Coronary artery (tissue), 2 donors: ENCODE measurements around the gene EAPP.
A peak's percentile ranks its signal among the peaks of the same experiment; 100 is the strongest.
"Not testable (repeated sequence)": the region's sequence is repeated elsewhere in the genome, so short reads cannot be mapped to it uniquely, and the experiment has no call there.

Source experiments
- DNase-seq: peaks from one replicate; pipeline ENCODE4 v3.0.0-alpha.2; 2017; ENCODE audit warnings: low spot score
- H3K27ac ChIP-seq, 2 donors: fragments of 200-600 bp; sonication (generic); one replicate each; pipeline ENCODE4 v1.5.1; 2016 to 2019
- H3K4me3 ChIP-seq: fragments of 200-600 bp; sonication (generic); 2 replicates; pipeline ENCODE4 v1.5.1; 2016; ENCODE audit warnings: mild to moderate bottlenecking, moderate library complexity
- TF ChIP-seq, protein P1 (sequence below): fragments of 200-600 bp; sonication (generic); IDR thresholded peaks from one replicate; pipeline ENCODE4 v1.5.1; 2019; ENCODE audit warnings: antibody characterized with exemption

Gene EAPP

DNA sequence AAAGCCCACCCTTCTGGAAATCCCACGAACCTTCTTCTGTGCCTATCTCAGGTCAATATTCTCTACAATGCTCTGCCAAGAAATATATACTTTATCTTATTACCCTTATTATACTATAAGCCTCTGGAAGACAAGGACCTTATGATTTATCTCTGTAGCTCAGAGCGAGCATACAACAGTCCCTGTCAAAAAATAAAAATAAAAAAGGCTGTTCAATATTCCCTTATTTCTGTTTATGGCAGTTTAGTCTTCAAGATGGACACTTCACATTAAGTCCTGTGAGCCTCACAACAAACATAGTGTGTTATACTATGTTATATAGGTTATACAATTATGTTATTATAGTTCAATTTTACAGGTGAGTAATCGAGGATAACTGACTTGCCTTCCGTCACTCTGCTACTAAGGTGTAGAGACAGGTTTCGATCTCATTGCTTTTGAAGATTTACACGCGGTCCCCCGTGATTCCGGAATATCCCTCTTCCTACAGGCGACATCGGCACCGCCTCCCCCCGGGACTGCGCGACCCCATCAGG, 562 bp downstream of the EAPP start:
- Histone ChIP-seq H3K4me3 (peak overlapping the region; percentile 94), H3K27ac (peak overlapping the region; percentile 94 to 97)
- DNase-seq = no peak
- TF ChIP-seq, protein P1, sequence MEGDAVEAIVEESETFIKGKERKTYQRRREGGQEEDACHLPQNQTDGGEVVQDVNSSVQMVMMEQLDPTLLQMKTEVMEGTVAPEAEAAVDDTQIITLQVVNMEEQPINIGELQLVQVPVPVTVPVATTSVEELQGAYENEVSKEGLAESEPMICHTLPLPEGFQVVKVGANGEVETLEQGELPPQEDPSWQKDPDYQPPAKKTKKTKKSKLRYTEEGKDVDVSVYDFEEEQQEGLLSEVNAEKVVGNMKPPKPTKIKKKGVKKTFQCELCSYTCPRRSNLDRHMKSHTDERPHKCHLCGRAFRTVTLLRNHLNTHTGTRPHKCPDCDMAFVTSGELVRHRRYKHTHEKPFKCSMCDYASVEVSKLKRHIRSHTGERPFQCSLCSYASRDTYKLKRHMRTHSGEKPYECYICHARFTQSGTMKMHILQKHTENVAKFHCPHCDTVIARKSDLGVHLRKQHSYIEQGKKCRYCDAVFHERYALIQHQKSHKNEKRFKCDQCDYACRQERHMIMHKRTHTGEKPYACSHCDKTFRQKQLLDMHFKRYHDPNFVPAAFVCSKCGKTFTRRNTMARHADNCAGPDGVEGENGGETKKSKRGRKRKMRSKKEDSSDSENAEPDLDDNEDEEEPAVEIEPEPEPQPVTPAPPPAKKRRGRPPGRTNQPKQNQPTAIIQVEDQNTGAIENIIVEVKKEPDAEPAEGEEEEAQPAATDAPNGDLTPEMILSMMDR = no peak

DNA sequence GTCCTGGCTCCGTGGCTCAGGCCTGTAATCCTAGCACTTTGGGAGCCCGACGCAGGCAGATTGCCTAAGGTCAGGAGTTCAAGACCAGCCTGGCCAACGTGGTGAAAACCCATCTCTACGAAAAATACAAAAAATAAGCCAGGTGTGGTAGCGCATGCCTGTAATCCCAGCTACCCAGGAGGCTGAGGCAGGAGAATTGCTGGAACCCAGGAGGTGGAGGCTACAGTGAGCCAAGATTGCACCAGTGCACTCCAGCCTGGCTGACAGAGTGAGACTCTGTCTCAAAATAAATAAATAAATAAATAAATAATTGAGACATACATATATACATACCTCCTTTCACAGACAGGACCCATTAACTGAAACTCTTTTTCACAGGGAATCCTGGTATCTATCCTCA, 1.4 kb downstream of the EAPP start:
- Histone ChIP-seq H3K4me3 (peak overlapping the region; percentile 94), H3K27ac (peak overlapping the region in 1 of 2 donors; percentile 94)
- not testable (repeated sequence) for DNase-seq

- TF ChIP-seq, protein P1 = no peak
These were observed 1.9 kb downstream of the EAPP start for GRCh38 chr14:34537677-34538009.

DNA sequence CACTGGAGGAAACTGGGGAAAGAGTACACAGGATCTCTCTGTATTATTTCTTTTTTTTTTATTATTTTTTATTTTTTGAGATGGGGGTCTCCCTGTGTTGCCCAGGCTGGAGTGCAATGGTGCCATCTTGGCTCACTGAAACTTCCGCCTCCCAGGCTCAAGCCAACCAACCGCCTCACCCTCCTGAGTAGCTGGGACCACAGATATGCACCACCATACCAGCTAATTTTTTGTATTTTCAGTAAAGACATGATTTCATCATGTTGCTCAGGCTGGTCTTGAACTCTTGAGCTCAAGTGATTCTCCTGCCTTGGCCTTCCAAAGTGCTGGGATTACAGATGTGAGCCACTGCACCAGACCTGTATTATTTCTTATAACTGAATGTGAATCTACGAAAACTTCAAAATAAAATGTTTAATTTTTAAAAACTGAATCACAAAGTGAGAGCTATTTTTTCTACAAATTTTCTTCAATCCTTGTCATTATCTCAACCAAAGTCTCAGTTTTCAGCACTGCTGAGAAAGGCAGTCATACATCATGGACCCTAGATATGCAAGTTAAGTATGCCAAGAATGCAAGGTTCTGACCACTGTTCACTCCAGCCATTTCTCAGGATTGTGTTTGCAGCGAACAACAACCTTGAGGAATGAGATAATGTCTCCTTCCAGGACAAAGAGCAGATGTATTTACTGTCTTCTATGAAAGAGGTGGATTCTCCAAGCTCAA, 2.4 kb downstream of the EAPP start:
- peak overlapping the region; percentile 12 to 94 for H3K27ac ChIP-seq

More at GRCh38 chr14:34537677-34538009, 1.9 kb downstream of the EAPP start:
- no peak for DNase-seq
- peak overlapping the region; percentile 12 to 94 for H3K27ac ChIP-seq
- peak overlapping the region; percentile 94 for H3K4me3 ChIP-seq

DNA sequence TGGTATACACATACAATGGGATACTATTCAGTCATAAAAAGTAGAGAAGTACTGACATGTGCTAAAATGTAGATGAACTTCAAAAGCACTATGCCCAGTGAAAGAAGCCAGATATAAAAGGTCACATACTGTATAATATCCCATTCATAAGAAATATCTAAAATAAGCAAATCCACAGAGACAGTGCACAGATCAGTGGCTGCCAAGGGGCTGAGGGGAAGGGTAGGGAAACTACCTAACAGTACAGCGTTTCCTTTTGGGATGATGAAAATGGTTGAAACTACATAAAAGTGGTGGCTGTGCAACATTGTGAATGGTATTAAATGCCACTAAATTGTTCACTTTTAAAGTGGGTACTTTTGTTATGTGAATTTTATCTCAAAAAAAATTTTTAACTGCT, 11.9 kb downstream of the EAPP start:
- no peak overlapping the region for H3K4me3 ChIP-seq
- no peak for DNase-seq
- TF ChIP-seq, protein P1 = no peak

More for the DNA sequence above, 2.4 kb downstream of the EAPP start:
- peak overlapping the region; percentile 48 for H3K4me3 ChIP-seq
- no peak for DNase-seq
- TF ChIP-seq, protein P1 = no peak

DNA sequence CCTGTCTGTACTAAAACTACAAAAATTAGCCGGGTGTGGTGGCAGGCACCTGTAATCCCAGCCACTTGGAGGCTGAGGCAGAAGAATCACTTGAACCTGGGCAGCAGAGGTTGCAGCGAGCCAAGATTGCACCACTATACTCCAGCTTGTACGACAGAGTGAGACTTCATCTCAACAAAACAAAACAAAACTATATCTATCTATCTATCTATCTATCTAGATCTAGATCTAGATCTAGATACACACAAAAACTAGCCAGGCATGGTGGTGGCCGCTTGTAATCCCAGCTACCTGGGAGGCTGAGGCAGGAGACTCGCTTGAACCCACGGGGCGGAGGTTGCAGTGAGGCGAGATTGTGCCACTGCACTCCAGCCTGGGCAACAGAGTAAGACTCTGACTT, 15.3 kb downstream of the EAPP start:
- H3K4me3 ChIP-seq, H3K27ac ChIP-seq, DNase-seq: not testable (repeated sequence)

More for the DNA sequence above, 11.9 kb downstream of the EAPP start:
- H3K27ac ChIP-seq = no peak overlapping the region

GRCh38 chr14:34522496-34522895, 17.0 kb downstream of the EAPP start:
- TF ChIP-seq, protein P1 = no peak
- H3K4me3 ChIP-seq = no peak overlapping the region
- no peak for DNase-seq
- no peak overlapping the region for H3K27ac ChIP-seq

DNA sequence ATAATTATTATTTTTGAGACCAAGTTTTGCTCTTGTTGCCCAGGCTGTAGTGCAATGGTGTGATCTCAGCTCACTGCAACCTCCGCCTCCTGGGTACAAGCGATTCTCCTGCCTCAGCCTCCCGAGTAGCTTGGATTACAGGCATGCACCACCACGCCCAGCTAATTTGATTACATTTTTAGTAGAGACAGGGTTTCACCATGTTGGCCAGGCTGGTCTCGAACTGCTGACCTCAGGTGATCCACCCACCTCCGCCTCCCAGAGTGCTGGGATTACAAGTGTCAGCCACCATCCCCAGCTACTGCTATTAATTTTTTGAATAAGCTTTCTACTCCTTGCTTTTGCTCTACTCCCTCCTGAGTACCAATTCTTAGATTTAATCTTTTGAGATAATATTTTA, 18.4 kb downstream of the EAPP start:
- not testable (repeated sequence) for H3K4me3 ChIP-seq, DNase-seq, H3K27ac ChIP-seq

DNA sequence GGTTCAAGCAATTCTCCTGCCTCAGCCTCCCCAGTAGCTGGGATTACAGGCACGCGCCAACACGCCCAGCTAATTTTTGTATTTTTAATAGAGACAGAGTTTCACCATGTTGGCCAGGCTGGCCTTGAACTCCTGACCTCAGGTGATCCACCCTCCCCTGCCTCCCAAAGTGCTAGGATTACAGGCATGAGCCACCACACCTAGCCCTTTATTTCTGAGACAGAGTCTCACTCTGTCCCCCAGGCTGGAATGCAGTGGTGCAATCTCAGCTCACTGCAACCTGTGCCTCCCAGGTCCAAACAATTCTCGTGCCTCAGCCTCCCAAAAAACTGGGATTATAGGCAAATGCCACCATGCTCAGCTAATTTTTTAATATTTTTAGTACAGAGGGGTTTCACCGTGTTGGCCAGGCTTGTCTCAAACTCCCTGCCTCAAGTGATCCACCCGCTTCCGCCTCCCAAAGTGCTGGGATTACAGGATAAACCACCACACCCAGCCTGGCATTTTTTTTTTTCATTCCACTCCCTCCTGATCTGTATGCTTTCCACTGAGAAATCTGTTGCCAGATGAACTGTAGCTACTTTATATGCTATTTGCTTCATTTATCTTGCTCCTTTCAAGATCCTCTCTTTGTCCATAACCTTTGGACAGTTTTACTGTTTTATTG, 19.1 kb downstream of the EAPP start:
- not testable (repeated sequence) for H3K27ac ChIP-seq, DNase-seq, H3K4me3 ChIP-seq
